GM10248 (cell line): ENCODE data around the gene TLR2.

Experiments
- CTCF ChIA-PET: fragments of 300-600 bp; sonication (Branson Sonifier 250); formaldehyde crosslinking; extraction: SDS; loops from one replicate; lab custom pipeline; 2021; ENCODE audit warnings: antibody characterized with exemption; lab: Yijun Ruan, JAX
- POLR2A ChIA-PET: fragments of 350-650 bp; sonication (Branson Sonifier 250); formaldehyde crosslinking; extraction: SDS; loops from one replicate; lab custom pipeline; 2020; ENCODE audit warnings: antibody characterized with exemption; lab: Yijun Ruan, JAX
- DNase-seq: peaks from one replicate; pipeline ENCODE4 v3.0.0; 2012; ENCODE audit errors: extremely low spot score
- CTCF ChIP-seq: IDR thresholded peaks from 2 replicates; pipeline ENCODE4 v1.5.1; 2012; ENCODE audit warnings: mild to moderate bottlenecking, low read depth; ENCODE audit errors: extremely low read depth, missing control alignments, control extremely low read depth

Gene TLR2

GRCh38 chr4:153684182-153684970 lies at the start of gene TLR2:
Gene TLR2 (plus strand): TSS chr4:153684280. CDS start chr4:153702908, 18,628 bp downstream.
- ChIA-PET POLR2A (no interaction called here), CTCF (interaction anchor here (1.5 to 1.8 kb wide), 2 partner anchors 37 to 41 kb away, joined by 3 to 5 read pairs; no protein-coding TSS in a partner anchor)
- DNase-seq = peak; percentile 82
- no peak for TF ChIP-seq CTCF

GRCh38 chr4:153634738-153635353 lies 49.2 kb upstream of the TLR2 start:
- ChIA-PET POLR2A (no interaction called here), CTCF (interaction anchor here (0.6 to 2.2 kb wide), 11 partner anchors 9 to 292 kb away, joined by 3 to 14 read pairs (median 3); no protein-coding TSS in a partner anchor)
- DNase-seq = no peak
- TF ChIP-seq CTCF = peak; percentile 38

- CTCF ChIA-PET = interaction anchor here (1.5 to 2.2 kb wide), 4 partner anchors 8 to 97 kb away, joined by 3 to 14 read pairs (median 9); no protein-coding TSS in a partner anchor
- TF ChIP-seq CTCF = no peak
- POLR2A ChIA-PET = interaction anchor here (0.6 kb wide), 1 partner anchor 1081 kb away, joined by 7 read pairs; no protein-coding TSS in a partner anchor
These were observed 48.2 kb upstream of the TLR2 start for GRCh38 chr4:153635846-153636245.

GRCh38 chr4:153637201-153637600 lies 46.9 kb upstream of the TLR2 start:
- ChIA-PET POLR2A (no interaction called here), CTCF (no interaction called here)
- no peak for TF ChIP-seq CTCF
- DNase-seq = no peak

More at GRCh38 chr4:153635846-153636245, 48.2 kb upstream of the TLR2 start:
- no peak for DNase-seq

GRCh38 chr4:153638011-153638410 lies 46.1 kb upstream of the TLR2 start:
- no peak for TF ChIP-seq CTCF
- ChIA-PET CTCF (no interaction called here), POLR2A (no interaction called here)
- no peak for DNase-seq

GRCh38 chr4:153638999-153639398 lies 45.1 kb upstream of the TLR2 start:
- DNase-seq = no peak
- POLR2A ChIA-PET = no interaction called here
- no peak for TF ChIP-seq CTCF
- CTCF ChIA-PET = interaction anchor here (0.9 to 1.7 kb wide), 3 partner anchors 9 to 206 kb away, joined by 3 to 9 read pairs (median 7); no protein-coding TSS in a partner anchor
